K562 (cell line): ENCODE measurements around the gene ACAP3. TPM values are rescaled to one million over a fixed set of nuclear protein-coding genes. Genes with fewer than 3 reads are reported as not detected.

Experiments
- ATAC-seq: fragments of 200-7000 bp; cut with Tn5 transposase; 3 replicates; pipeline ENCODE4 v1.9.1; 2020; ENCODE audit warnings: moderate library complexity
- BruUV-seq: library from RNA; stranded (reverse); fragments of 400-500 nt; replicated peaks from 2 replicates; lab custom pipeline; 2021; lab: Mats Ljungman, UMichigan
- CTCF ChIA-PET: fragments of 300-600 bp; formaldehyde crosslinking; extraction: SDS; loops from one replicate; lab custom pipeline; 2021; ENCODE audit warnings: low intra/inter-chr PET ratio; lab: Yijun Ruan, JAX
- POLR2A ChIA-PET: fragments of 300-600, 350-650 bp; sonication (Branson Sonifier 250); formaldehyde crosslinking; extraction: SDS; loops from one replicate; lab custom pipeline; 2021; ENCODE audit warnings: antibody characterized with exemption, inconsistent platforms; lab: Yijun Ruan, JAX
- DNase-seq, 4 experiments: peaks; one replicate each; pipeline versions ENCODE4 v3.0.0 to v3.0.0-alpha.2; 2011 to 2018; ENCODE audit warnings: low spot score in 3 of 4, mixed read lengths in 3 of 4; ENCODE audit errors: extremely low read depth in 1 of 4
- FAIRE-seq: peaks from 2 replicates; lab custom pipeline; 2011; peaks lifted over from hg19 to GRCh38; lab: Jason Lieb, UNC
- H2AFZ ChIP-seq: 2 replicates; pipeline ENCODE4 v1.6.0; 2011; ENCODE audit warnings: low read depth, low read length, control low read depth, inconsistent platforms
- H3K27ac ChIP-seq: fragments of 200-600 bp; 3 replicates; pipeline ENCODE4 v1.8.0; 2011; ENCODE audit warnings: low read depth, mild to moderate bottlenecking, control low read depth, inconsistent platforms, low read length, moderate library complexity, mixed read lengths; ENCODE audit errors: extremely low read depth
- H3K27me3 ChIP-seq, 2 experiments: fragments of 300-600 bp in 1 of 2; 2 replicates in 1 of 2; 3 replicates in 1 of 2; pipeline versions ENCODE4 v1.6.0 to v1.8.0; 2011; ENCODE audit warnings: inconsistent platforms in 2 of 2, low read length in 2 of 2, mild to moderate bottlenecking in 1 of 2, mixed read lengths in 1 of 2, moderate library complexity in 1 of 2; ENCODE audit not compliant: control insufficient read depth in 2 of 2, insufficient read depth in 2 of 2
- H3K36me3 ChIP-seq: fragments of 300-600 bp; 3 replicates; pipeline ENCODE4 v1.8.0; 2011; ENCODE audit warnings: mild to moderate bottlenecking, low read length, inconsistent platforms; ENCODE audit not compliant: control insufficient read depth, insufficient read depth
- H3K4me1 ChIP-seq, 2 experiments: fragments of 200-600 bp in 1 of 2; replicated peaks in 1 of 2; 2 replicates in 1 of 2; 3 replicates in 1 of 2; pipeline versions ENCODE4 v1.5.1 to v1.8.0; 2011; ENCODE audit warnings: inconsistent platforms in 2 of 2, low read length in 2 of 2, mild to moderate bottlenecking in 1 of 2, mixed read lengths in 1 of 2, moderate library complexity in 1 of 2; ENCODE audit not compliant: control insufficient read depth in 2 of 2, insufficient read depth in 2 of 2
- H3K4me2 ChIP-seq: 2 replicates; pipeline ENCODE4 v1.6.1; 2011; ENCODE audit warnings: low read length, control low read depth, inconsistent platforms, mixed read lengths; ENCODE audit not compliant: insufficient read depth
- H3K4me3 ChIP-seq: fragments of 200-600 bp; sonication (generic), shearing (Covaris generic); 2 replicates; pipeline ENCODE4 v1.5.1; 2016; ENCODE audit warnings: control low read depth, inconsistent platforms
- H3K79me2 ChIP-seq: fragments of 200-600 bp; 3 replicates; pipeline ENCODE4 v1.8.0; 2011; ENCODE audit warnings: low read length, inconsistent platforms; ENCODE audit not compliant: control insufficient read depth, insufficient read depth
- H3K9ac ChIP-seq, 2 experiments: 2 replicates each; pipeline versions ENCODE4 v1.6.0 to v1.6.1; 2011; ENCODE audit warnings: low read depth in 2 of 2, low read length in 2 of 2, control low read depth in 1 of 2, inconsistent platforms in 1 of 2, mild to moderate bottlenecking in 1 of 2, mixed read lengths in 1 of 2; ENCODE audit not compliant: insufficient read depth in 1 of 2
- H3K9me1 ChIP-seq: one replicate; pipeline ENCODE4 v1.6.0; 2011; ENCODE audit warnings: inconsistent platforms, mild to moderate bottlenecking, low read length, moderate library complexity; ENCODE audit not compliant: control insufficient read depth, insufficient read depth
- H3K9me3 ChIP-seq: replicated peaks from 2 replicates; pipeline ENCODE4 v1.5.1; 2011; ENCODE audit warnings: low read depth, low read length, inconsistent platforms; ENCODE audit not compliant: control insufficient read depth, insufficient read depth
- H4K20me1 ChIP-seq: replicated peaks from 2 replicates; pipeline ENCODE4 v1.6.1; 2011; ENCODE audit warnings: low read length, inconsistent platforms, mixed read lengths; ENCODE audit not compliant: control insufficient read depth, insufficient read depth
- BDP1 ChIP-seq: IDR thresholded peaks from 3 replicates; pipeline ENCODE4 v1.6.1; 2011; ENCODE audit not compliant: insufficient read length, insufficient read depth
- ESRRB ChIP-seq: fragments of 250-450 bp; sonication (Bioruptor Pico); IDR thresholded peaks from 2 replicates; pipeline ENCODE4 v1.5.0; 2020; ENCODE audit warnings: mild to moderate bottlenecking, moderate library complexity, borderline replicate concordance
- GATAD2B ChIP-seq: fragments of 450-650 bp; IDR thresholded peaks from 2 replicates; pipeline ENCODE4 v1.6.1; 2017; ENCODE audit warnings: mild to moderate bottlenecking, borderline replicate concordance
- GTF3C2 ChIP-seq: IDR thresholded peaks from 3 replicates; pipeline ENCODE4 v1.6.1; 2011; ENCODE audit warnings: borderline replicate concordance, mild to moderate bottlenecking, moderate library complexity; ENCODE audit not compliant: insufficient read length; ENCODE audit errors: extremely low read depth
- ILK ChIP-seq: fragments of 450-650 bp; IDR thresholded peaks from 2 replicates; pipeline ENCODE4 v1.6.1; 2016; ENCODE audit warnings: missing genetic modification characterization, low read depth, mild to moderate bottlenecking, missing compliant biosample characterization, moderate library complexity, borderline replicate concordance
- MBD2 ChIP-seq: sonication (generic); IDR thresholded peaks from 2 replicates; pipeline ENCODE4 v1.6.1; 2016; ENCODE audit warnings: low read depth, borderline replicate concordance
- PCBP1 ChIP-seq: fragments of 200-400 bp; formaldehyde crosslinking; IDR thresholded peaks from 2 replicates; pipeline ENCODE4 v1.6.1; 2018; ENCODE audit warnings: mild to moderate bottlenecking, low read depth, low read length; ENCODE audit not compliant: poor library complexity, severe bottlenecking
- POLR2G ChIP-seq: fragments of 200-400 bp; formaldehyde crosslinking; IDR thresholded peaks from 2 replicates; pipeline ENCODE4 v1.6.1; 2017; ENCODE audit warnings: low read depth, mild to moderate bottlenecking, antibody characterized with exemption, low read length, moderate library complexity
- POU5F1 ChIP-seq: fragments of 150-350 bp; IDR thresholded peaks from 2 replicates; pipeline ENCODE4 v1.6.1; 2014; ENCODE audit warnings: borderline replicate concordance, low read length, low read depth, mild to moderate bottlenecking; ENCODE audit not compliant: partially characterized antibody
- RBFOX2 ChIP-seq: fragments of 200-400 bp; formaldehyde crosslinking; IDR thresholded peaks from 2 replicates; pipeline ENCODE4 v1.6.1; 2017; ENCODE audit warnings: low read depth, mild to moderate bottlenecking, low read length, moderate library complexity
- ZNF184 ChIP-seq: sonication (generic); formaldehyde crosslinking; IDR thresholded peaks from 2 replicates; pipeline ENCODE4 v1.5.0; 2020; ENCODE audit warnings: missing genetic modification reagents
- ZNF324 ChIP-seq: fragments of 250-450 bp; sonication (Bioruptor Pico); IDR thresholded peaks from 2 replicates; pipeline ENCODE4 v1.4.0; 2020; ENCODE audit warnings: mild to moderate bottlenecking
- ZNF830 ChIP-seq: fragments of 250-450 bp; sonication (Bioruptor Pico); IDR thresholded peaks from 2 replicates; pipeline ENCODE4 v1.5.0; 2021; ENCODE audit warnings: mild to moderate bottlenecking
- WGBS: fragments of 100-300 bp; shearing (Covaris generic); methylation state at CpG from one replicate; pipeline ENCODE4 v1.1.6; 2016; ENCODE audit warnings: low coverage, mixed read lengths; ENCODE audit not compliant: insufficient coverage; ENCODE audit errors: missing lambda C conversion rate; 5-methylcytosine and 5-hydroxymethylcytosine counted together
- in situ Hi-C: fragments of 300-500 bp; cut with MboI; formaldehyde crosslinking; loops from 4 replicates; pipeline ENCODE4 v1.15.0; 2018; ENCODE audit warnings: inconsistent platforms, mixed read lengths
- intact Hi-C: fragments of 100-400 bp; cut with micrococcal nuclease; formaldehyde crosslinking; loops from 2 replicates; pipeline ENCODE4 v1.14.2; 2022
- polyA plus RNA-seq, 8 experiments: library from polyadenylated mRNA; depleted of rRNA in 4 of 8; stranded (reverse) in 5 of 8; unstranded in 3 of 8; fragments of >200 nt; fragmentation: Nextera tagmentation in 2 of 8; fragmentation: Illumina TruSeq in 1 of 8; extraction: Ambion mirVana in 2 of 8; extraction: Trizol in 1 of 8; gene quantifications; 2 replicates each; pipeline versions ENCODE4 v1.2.1 to v1.2.3, GENCODE V29; 2011 to 2014; ENCODE audit warnings: inconsistent platforms in 1 of 8, missing spikeins in 1 of 8
- total RNA-seq, 7 experiments: library from RNA; depleted of rRNA in 6 of 7; stranded (reverse); fragments of >200 nt in 6 of 7; fragmentation: Illumina TruSeq in 2 of 7; extraction: Trizol in 2 of 7; gene quantifications; 2 replicates each; pipeline versions ENCODE4 v1.2.1 to v1.2.3, GENCODE V29; 2011 to 2021; ENCODE audit warnings: low replicate concordance in 1 of 7
- TF ChIP-seq, protein P1 (sequence below): fragments of 250-450 bp; sonication (Bioruptor Pico); IDR thresholded peaks from 2 replicates; pipeline ENCODE4 v1.4.0; 2020; ENCODE audit warnings: mild to moderate bottlenecking, moderate library complexity, borderline replicate concordance

ACAP3 gene
- total and polyA plus RNA-seq, 9 of the 15 experiments (the other 6 are each of a cell fraction or from before 2014, with no cell fraction given) = 0.01 to 49.0 (median 12.0) TPM

DNA sequence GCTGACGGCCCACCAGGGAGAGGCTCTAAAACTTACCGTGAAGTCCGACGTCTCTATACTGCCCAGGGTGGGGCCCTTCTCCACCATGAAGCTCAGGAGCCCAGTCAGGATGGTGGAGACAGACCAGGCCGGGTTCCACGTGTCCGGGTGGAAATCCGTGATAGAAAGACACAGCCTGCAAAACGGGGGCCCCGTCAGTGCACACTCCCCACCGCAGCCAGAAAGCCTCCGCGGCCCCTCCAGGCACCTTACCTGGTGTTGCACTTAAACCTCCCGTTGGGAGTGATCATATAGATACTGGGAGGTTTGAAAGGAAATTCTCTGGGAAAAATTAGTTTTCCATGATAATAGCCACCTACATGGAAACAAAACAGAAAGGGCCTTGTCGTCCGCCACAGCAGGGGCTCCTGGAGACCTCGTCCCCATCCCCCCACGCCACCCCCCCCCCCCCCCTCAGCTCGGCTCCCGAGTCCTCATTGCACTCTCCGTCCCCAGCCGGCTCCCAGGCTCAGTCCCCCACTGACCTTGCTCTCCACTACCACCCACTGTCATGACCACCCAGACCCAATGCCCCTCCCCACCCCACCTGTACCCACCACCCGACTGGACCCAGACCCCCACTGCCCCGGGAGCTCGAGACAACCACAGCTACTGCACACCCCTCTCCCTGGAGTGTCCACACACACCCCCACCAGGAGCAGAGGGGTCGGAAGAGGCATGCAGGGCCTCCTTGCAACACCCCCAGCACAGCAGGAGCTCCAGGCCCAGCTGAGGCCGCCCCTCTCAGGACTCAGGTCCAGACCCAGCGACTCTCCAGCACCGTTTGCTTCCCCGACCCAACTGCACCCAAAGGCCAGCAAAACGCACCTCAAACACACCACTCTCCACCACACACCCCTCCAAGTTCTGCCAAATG is 50.5 kb downstream of the ACAP3 start:
- peaks cover 94% of the 10 kb centered on the region; the same call in 2 of the 3 replicates for H3K36me3 ChIP-seq
- peaks cover 4% of the 10 kb centered on the region for H3K9me1 ChIP-seq
- ChIA-PET POLR2A (interaction anchor here (0.6 to 1.0 kb wide), 3 partner anchors 13 to 301 kb away, joined by 3 to 7 read pairs (median 3); no protein-coding TSS in a partner anchor), CTCF (interaction anchor here (0.6 kb wide), 2 partner anchors 22 to 109 kb away, joined by 3 to 5 read pairs; no protein-coding TSS in a partner anchor)
- intact Hi-C loops = no loop called here
- in situ Hi-C loops = no loop called here
- no peak overlapping the region for H3K4me2 ChIP-seq
- 0 out of 4 replicates have a peak overlapping the region, but pooled peaks of 1 of the 2 experiments have one; percentile 28 for H3K9ac ChIP-seq
- H3K79me2 ChIP-seq = peaks cover 5% of the 10 kb centered on the region
- no peaks in the 10 kb centered on the region for H3K27me3 ChIP-seq
- ATAC-seq (no peak), DNase-seq (no peak), FAIRE-seq (no peak)
- 94% methylated on average over 19 of the region's 31 CpGs for WGBS
- peaks cover 8% of the 10 kb centered on the region; the same call in 1 of the 2 replicates for H4K20me1 ChIP-seq
- no TSS peak for BruUV-seq
- no peak overlapping the region for H2AFZ ChIP-seq
- no peak overlapping the region for H3K27ac ChIP-seq
- peaks cover 0 to 48% of the 10 kb centered on the region in 2 experiments; a peak in 2 of 5 replicates for H3K4me1 ChIP-seq
- no peak overlapping the region for H3K4me3 ChIP-seq
- no peaks in the 10 kb centered on the region for H3K9me3 ChIP-seq
- TF ChIP-seq ESRRB (CRISPR knock-in tag) (no peak), RBFOX2 (peak; percentile 23; the same call in 1 of the 2 replicates), MBD2 (no peak), BDP1 (no peak), POU5F1 (no peak), PCBP1 (peak; percentile 55), GTF3C2 (no peak), GATAD2B (no peak), ILK (no peak), POLR2G (peak; percentile 63), ZNF184 (no peak), ZNF830 (CRISPR knock-in tag) (no peak), ZNF324 (CRISPR knock-in tag) (no peak)
- TF ChIP-seq, protein P1, sequence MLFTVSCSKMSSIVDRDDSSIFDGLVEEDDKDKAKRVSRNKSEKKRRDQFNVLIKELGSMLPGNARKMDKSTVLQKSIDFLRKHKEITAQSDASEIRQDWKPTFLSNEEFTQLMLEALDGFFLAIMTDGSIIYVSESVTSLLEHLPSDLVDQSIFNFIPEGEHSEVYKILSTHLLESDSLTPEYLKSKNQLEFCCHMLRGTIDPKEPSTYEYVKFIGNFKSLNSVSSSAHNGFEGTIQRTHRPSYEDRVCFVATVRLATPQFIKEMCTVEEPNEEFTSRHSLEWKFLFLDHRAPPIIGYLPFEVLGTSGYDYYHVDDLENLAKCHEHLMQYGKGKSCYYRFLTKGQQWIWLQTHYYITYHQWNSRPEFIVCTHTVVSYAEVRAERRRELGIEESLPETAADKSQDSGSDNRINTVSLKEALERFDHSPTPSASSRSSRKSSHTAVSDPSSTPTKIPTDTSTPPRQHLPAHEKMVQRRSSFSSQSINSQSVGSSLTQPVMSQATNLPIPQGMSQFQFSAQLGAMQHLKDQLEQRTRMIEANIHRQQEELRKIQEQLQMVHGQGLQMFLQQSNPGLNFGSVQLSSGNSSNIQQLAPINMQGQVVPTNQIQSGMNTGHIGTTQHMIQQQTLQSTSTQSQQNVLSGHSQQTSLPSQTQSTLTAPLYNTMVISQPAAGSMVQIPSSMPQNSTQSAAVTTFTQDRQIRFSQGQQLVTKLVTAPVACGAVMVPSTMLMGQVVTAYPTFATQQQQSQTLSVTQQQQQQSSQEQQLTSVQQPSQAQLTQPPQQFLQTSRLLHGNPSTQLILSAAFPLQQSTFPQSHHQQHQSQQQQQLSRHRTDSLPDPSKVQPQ = no peak
